Mesenteric fat pad (tissue), 1 donor: ENCODE results near the gene OGFRL1. TPM values are rescaled to one million over a fixed set of nuclear protein-coding genes. Genes with fewer than 3 reads are reported as not detected.

Experiments used
- DNase-seq: peaks from one replicate; pipeline ENCODE4 v3.0.0-alpha.2; 2020; ENCODE audit warnings: low spot score
- total RNA-seq: library from RNA; stranded (reverse); fragmentation: NEBNext Ultra II Directional; extraction: Animal tissue kit (Norgen Biotek cat#: 25700); gene quantifications from one replicate; pipeline ENCODE4 v1.2.1, GENCODE V29; 2021
- donor health status: DM: yes; HTN: yes; CAD: no.

The OGFRL1 gene
- total RNA-seq, 1 donor from 2014 or later: 40.5 TPM

DNA sequence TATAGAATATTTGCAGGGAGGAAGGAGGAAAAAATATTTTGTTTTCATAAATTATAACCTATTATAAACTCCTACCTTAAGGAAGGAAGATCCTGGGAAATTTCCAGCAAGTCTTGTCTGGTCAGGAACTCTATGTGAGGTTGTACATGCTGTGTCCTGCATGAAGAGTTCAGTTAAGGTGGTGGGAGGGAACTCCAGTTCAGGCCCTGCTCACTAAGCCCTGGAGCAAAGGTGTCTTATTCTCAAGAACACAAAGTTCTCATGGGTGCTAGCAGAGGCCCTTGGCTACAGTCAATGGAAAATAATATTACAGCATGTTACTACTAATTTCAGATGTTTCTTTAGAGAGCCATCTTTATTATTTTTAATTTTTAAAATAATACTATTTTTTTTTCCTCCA lies 3.8 kb upstream of the OGFRL1 start:
- DNase-seq: no peak

DNA sequence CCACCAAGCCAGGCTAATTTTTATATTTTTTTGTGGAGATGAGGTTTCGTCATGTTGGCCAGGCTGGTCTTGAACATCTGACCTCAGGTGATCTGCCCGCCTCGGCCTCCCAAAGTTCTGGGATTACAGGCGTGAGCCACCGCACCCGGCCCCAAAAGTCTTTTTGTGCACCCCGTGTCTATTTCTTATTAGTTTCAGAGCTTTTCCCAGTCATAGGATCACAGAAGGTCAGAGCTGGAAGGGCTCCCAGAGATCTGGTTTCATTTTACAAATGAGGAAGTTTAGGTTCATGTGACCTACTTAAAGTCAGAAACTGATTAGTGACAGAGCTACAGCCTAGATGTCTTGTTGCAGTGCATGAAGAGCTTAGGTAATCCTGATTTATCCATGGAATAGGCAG lies 1.6 kb upstream of the OGFRL1 start:
- DNase-seq: no peak

DNA sequence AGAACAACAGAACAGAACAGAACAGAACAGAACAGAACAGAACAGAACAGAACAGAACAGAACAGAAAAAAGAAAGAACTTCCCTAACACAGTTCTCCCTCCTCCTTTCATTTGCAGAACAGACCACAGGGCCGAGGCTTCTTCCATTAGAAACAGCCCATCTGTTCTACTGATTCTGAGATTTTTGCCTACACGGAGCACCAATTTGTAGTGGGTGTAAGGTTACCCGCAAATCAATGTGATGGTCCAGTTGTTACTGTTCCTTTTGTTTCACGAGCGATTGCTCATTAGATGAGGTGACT lies 734 bp upstream of the OGFRL1 start:
- DNase-seq: no peak

DNA sequence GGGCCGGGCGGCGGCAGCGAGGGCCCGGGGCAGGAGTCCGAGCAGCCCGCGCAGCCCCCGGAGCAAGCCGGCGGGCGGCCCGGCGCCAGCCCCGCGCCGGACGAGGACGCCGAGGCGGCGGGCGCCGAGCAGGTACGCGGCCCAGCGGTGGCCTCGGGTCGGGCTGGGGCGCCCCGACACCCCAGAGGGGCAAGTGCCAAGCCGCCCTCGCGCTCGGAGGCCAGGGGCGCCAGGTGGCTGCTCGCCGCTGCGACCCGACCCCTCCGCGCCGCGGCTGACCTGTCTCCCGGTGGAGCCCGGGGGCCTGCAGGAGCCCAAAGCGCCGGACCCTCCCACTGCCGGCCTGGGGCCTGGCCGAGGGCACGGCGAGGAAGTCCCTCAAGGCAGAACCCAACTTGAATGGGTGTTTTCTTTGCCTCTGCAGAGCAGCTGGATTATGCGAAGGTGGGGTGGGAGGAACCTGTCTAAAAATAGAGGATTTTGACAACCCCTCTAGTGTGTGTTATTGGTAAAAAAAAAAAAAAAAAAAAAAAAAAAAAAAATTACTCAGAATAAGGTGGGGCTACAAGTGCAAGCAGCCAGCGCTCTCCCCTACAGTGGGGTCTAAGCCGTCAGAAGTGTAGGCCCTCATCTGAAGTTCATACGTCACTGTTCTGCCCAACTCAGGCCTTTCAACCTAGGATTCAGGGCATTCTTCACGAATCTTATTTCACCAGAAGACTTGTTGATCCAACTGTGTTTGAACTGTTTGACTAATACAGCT lies 609 bp downstream of the OGFRL1 start:
- DNase-seq: no peak

- no peak for DNase-seq
These were observed 1.2 kb downstream of the OGFRL1 start for GRCh38 chr6:71289802-71290175.

GRCh38 chr6:71290611-71291010 lies 2.0 kb downstream of the OGFRL1 start:
- no peak for DNase-seq

GRCh38 chr6:71292001-71292400 lies 3.4 kb downstream of the OGFRL1 start:
- DNase-seq: no peak

DNA sequence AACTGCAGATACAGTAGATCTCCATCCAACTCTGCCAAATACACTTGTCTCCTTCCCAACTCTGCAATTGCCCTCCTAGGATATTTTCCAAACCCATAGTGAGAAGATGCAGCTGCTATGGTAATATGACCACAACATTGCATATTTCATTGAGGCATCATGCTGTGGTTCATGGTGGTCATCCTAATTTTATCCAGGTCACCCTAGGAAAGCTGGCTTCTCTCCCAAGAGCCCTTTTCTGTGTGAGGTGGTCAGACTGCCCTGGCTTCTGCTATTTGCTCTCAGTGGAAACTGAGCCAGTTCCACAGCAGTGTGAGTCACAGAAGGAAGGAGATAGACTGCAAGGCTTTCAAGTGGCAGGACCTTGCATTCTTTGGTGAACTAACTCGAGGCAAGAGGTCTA lies 5.5 kb downstream of the OGFRL1 start:
- DNase-seq: no peak

DNA sequence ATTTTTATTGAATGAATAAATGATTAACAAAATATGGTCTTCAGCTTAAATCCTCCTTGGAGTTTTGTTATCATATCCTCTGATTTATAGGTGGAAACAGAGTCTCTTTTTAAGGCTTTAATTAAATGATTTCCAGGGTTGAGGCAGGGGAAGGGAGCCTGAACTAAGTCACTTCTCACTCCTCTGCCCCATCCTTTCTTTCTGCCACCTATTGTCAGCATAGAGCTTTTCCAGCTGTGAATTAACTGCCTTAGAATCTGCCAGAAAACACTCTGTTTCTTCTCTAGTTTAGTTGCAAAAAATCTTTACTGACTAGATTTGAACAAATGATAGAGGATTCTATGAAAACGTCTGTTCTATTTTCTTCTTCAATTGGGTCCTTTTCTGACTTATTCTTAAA lies 9.8 kb downstream of the OGFRL1 start:
- DNase-seq: no peak

DNA sequence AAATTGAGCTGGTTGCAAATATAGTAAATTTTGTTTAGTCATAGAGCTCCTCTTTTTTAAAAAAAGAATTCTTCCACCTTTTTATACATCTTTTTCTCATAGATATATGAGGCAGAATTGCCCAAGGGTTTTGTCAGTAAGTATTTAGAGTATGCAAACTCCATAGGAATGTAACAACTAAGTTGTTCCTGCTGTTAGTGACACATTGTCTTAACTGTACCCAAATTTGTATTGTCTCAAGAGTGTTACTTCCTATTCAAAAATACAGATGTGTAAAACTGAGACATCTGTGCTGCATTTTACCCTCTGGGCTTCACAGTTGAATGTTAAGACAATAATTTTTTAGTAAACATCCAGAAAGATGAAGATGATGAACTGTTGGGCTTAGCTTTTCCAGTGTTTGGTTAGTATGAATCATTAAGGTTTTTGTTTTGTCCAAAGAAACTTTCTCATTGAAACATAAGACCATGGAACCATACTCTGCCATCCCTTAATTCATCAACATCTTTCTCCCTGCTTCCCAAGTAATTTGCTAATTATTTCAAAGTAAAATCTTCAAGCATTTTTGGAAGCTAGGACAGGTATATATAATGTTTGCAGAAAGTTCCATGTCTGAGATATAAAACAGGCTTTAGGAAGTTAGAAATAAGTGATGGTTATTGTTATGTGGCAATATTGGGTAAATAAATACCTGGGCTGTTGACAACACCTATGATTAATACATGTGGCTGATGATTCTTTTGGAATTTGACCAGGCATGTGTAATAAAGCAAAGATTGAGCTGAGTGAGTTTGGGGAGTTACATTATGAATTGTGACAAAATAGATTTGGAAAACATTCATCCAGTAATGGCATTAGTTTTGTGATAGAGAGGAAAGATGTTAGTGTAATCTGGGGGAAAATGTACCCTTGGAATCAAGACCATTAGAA lies 11.2 kb downstream of the OGFRL1 start:
- DNase-seq: no peak

DNA sequence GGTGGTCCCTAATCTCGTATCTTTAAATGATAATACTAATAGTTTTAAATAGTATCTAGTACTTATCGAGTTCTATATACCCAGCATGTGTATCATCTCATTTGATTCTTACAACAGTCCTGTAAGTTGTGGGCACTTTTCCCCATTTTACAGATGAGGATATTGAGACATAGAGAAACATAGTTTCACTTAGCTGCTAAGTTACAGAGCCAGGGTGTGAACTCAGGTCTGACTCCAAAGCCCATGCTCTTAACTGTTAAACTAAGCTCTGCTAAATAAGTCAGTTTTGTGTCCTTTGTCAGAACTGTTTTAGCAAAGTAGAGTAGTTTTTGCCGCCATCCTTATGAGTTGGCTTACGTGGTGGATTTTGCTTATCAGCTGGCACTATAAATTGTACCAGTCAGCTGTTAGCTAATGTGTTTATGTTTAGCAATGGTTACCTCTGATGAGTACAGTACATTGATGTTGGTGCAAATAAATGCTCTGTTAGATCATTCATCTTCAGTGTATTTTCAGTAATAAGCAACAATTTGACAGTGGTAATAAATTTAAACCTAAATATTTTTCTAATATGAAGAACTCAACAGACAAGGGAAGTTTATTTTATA lies 12.1 kb downstream of the OGFRL1 start:
- DNase-seq: no peak

DNA sequence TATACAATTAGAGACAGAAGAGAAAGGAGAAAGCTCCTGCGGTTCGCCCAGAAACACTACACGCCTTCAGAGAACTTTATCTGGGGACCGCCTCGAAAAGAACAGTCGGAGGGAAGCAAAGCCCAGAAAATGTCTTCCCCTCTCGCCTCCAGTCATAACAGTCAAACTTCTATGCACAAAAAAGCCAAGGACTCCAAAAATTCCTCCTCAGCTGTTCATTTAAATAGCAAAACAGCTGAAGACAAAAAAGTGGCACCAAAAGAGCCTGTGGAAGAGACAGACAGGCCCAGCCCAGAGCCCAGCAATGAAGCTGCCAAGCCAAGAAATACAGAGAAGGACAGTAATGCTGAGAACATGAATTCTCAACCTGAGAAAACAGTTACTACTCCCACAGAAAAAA lies 12.9 kb downstream of the OGFRL1 start:
- DNase-seq: no peak

DNA sequence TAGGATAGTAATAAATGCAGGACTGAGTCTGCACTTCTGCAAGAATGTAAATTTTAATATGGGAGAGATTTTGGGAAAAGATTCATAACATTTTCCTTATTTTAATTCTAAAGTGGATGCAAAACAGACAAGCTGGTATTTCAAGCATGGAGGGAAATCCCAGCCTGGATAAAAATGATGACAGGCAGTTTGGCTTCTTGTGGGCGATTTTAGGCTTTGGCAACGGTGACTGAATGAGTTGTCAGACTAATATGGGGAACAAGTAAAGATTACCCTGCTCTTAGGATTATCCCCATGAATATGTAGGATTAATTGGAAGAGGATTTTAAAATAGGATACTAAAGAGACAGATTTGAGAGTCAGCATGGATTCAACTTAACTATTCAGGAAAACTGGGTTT lies 21.0 kb downstream of the OGFRL1 start:
- no peak for DNase-seq

DNA sequence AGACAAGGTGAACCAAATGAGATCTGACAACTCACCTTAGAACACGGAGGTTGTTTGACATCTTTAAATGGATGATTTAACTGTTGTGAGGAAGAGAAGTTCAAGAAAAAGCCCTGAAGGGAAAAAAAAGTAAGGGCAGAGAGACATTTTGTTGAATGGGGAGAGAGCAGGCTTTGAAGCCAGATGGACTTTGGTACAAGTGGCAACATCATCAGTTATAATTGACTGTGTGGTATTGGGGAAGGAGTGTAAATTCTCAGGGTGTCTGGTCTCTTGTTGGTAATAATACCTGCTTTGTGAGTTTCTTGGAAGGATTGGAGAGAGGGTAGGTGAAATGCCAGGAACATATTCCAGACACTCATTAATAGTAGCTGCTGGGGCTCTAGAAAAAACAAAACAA lies 21.6 kb downstream of the OGFRL1 start:
- DNase-seq: no peak

- no peak for DNase-seq
These were observed 23.5 kb downstream of the OGFRL1 start for GRCh38 chr6:71312089-71312488.

DNA sequence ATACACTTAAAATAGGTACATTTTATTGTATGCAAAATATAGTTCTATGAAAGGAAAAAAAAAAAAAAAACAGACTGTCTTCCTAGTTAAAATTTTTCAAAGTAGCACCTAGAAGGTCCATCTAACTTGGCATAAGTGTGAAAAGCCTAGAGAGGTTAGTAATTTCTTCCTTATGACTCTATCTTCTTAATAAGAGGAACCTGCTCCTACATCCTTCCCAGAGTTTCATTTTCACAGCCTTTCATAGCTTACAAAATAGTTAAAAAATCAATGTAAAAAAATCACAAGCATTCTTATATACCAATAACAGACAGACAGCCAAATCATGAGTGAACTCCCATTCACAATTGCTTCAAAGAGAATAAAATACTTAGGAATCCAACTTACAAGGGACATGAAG lies 28.8 kb downstream of the OGFRL1 start:
- DNase-seq: no peak

GRCh38 chr6:71320041-71320440 lies 31.4 kb downstream of the OGFRL1 start:
- no peak for DNase-seq

DNA sequence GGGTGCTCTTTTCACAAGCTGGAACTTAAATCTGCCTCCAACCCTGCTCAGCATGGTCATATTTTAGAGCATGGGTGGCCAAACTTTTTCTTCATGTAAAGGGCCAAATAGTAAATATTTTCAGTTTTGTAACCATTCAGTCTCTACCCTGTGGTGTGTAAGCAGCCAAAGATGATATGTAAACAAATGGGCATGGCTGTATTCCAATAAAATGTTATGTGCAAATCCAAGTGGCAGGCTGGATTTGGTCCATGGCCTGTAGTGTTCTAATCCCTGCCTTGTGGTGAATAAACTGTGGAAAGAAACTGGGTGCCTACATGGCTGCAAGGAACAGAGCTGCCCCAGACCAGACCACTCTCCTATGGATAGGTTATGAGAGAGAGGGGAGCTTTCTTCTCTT lies 32.7 kb downstream of the OGFRL1 start:
- no peak for DNase-seq

GRCh38 chr6:71324194-71324785 lies 35.7 kb downstream of the OGFRL1 start:
- DNase-seq: no peak

GRCh38 chr6:71326611-71327010 lies 38.0 kb downstream of the OGFRL1 start:
- DNase-seq: no peak

GRCh38 chr6:71330501-71330900 lies 41.9 kb downstream of the OGFRL1 start:
- no peak for DNase-seq

- DNase-seq: no peak
These were observed 43.4 kb downstream of the OGFRL1 start for GRCh38 chr6:71332012-71332411.
